Left renal cortex interstitium (tissue), 4 donors: Measurements from ENCODE around the gene ZDHHC24. TPM values are rescaled to one million over a fixed set of nuclear protein-coding genes. Genes with fewer than 3 reads are reported as not detected.

Source experiments
- DNase-seq, 4 donors: peaks; one replicate each; pipeline ENCODE4 v3.0.0-alpha.2; 2013; ENCODE audit warnings: low read depth in 4 of 4, low spot score in 2 of 4, missing footprints in 1 of 4
- polyA plus RNA-seq, 4 donors: library from polyadenylated mRNA; unstranded; fragments of 120-200 nt; gene quantifications; one replicate each; pipeline ENCODE4 v1.2.1, GENCODE V29; 2013; ENCODE audit not compliant: insufficient read length in 4 of 4

Gene ZDHHC24
- polyA plus RNA-seq, 4 donors: 5.9 to 13.3 (median 9.9) TPM

GRCh38 chr11:66567787-66568123, 21.9 kb upstream of the ZDHHC24 start:
- no peak for DNase-seq

- no peak for DNase-seq
Measured at GRCh38 chr11:66566221-66566620, 20.4 kb upstream of the ZDHHC24 start.

- no peak for DNase-seq
Measured at GRCh38 chr11:66564984-66565383, 19.1 kb upstream of the ZDHHC24 start.

GRCh38 chr11:66564538-66564937, 18.7 kb upstream of the ZDHHC24 start:
- DNase-seq: no peak

- DNase-seq: no peak
Measured at GRCh38 chr11:66563832-66564231, 18.0 kb upstream of the ZDHHC24 start.

GRCh38 chr11:66562907-66563583, 17.2 kb upstream of the ZDHHC24 start:
- no peak for DNase-seq

- no peak for DNase-seq
Measured at GRCh38 chr11:66562275-66562674, 16.4 kb upstream of the ZDHHC24 start.

GRCh38 chr11:66561975-66562248, 16.1 kb upstream of the ZDHHC24 start:
- no peak for DNase-seq

GRCh38 chr11:66561178-66561974, 15.5 kb upstream of the ZDHHC24 start:
- DNase-seq: no peak

- no peak for DNase-seq
Measured at GRCh38 chr11:66559866-66560676, 14.2 kb upstream of the ZDHHC24 start.

- DNase-seq: no peak
Measured at GRCh38 chr11:66559142-66559865, 13.5 kb upstream of the ZDHHC24 start.

GRCh38 chr11:66557733-66558326, 12.0 kb upstream of the ZDHHC24 start:
- no peak for DNase-seq

- DNase-seq: no peak
Measured at GRCh38 chr11:66556086-66556485, 10.2 kb upstream of the ZDHHC24 start.

- no peak for DNase-seq
Measured at GRCh38 chr11:66555416-66555815, 9.6 kb upstream of the ZDHHC24 start.

GRCh38 chr11:66554602-66555001, 8.8 kb upstream of the ZDHHC24 start:
- no peak for DNase-seq

- DNase-seq: no peak
Measured at GRCh38 chr11:66550887-66551286, 5.0 kb upstream of the ZDHHC24 start.

- no peak for DNase-seq
Measured at GRCh38 chr11:66549696-66550095, 3.8 kb upstream of the ZDHHC24 start.

GRCh38 chr11:66548774-66549630, 3.2 kb upstream of the ZDHHC24 start:
- no peak for DNase-seq

GRCh38 chr11:66548041-66548440, 2.2 kb upstream of the ZDHHC24 start:
- DNase-seq: no peak

- DNase-seq: no peak
Measured at GRCh38 chr11:66547662-66548009, 1.8 kb upstream of the ZDHHC24 start.
